Measurements from ENCODE around the gene TMEM37. TPM values are rescaled to one million over a fixed set of nuclear protein-coding genes. Genes with fewer than 3 reads are reported as not detected.

TMEM37 gene
- total and polyA plus RNA-seq, 9 of the 15 experiments (the other 6 are each of a cell fraction or from before 2014, with no cell fraction given): 0.03 to 0.64 (median 0.31) TPM; not detected in 1

DNA sequence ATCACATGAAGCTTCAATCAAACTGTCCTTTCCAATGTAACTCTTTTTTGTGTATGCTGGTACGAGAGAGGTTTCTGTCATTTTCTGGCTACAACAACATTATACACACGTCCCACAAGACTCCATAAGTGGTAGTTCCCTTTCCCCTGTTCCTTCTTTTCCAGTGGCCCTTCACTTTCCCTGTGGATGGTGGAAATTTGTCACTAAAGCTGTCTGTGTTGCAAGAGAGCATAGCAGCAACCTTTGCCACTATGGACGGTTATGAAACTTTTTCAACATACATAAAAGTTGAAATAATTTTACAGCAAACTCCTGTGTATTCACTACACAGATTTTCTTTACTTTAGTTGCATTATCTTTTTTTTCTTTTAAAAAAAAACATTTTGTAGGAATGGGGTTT lies 46.2 kb upstream of the TMEM37 start:
- Histone ChIP-seq H3K4me1 (replicated peaks in 1 of 2; ENCODE audit: control insufficient read depth in 2 of 2, insufficient read depth in 2 of 2, low read length in 2 of 2) (peaks cover 0 to 8% of the 10 kb centered on the region in 2 experiments; a peak in 3 of 5 replicates), H3K79me2 (ENCODE audit: control insufficient read depth, insufficient read depth, low read length) (no peaks in the 10 kb centered on the region), H3K9me3 (replicated peaks; ENCODE audit: control insufficient read depth, insufficient read depth, low read depth, low read length) (no peaks in the 10 kb centered on the region), H2AFZ (ENCODE audit: low read depth, low read length) (no peak overlapping the region), H4K20me1 (replicated peaks; ENCODE audit: control insufficient read depth, insufficient read depth, low read length) (no peaks in the 10 kb centered on the region), H3K27ac (ENCODE audit: extremely low read depth, low read depth, low read length) (no peak overlapping the region), H3K9me1 (ENCODE audit: control insufficient read depth, insufficient read depth, low read length) (no peaks in the 10 kb centered on the region), H3K36me3 (ENCODE audit: control insufficient read depth, insufficient read depth, low read length) (no peaks in the 10 kb centered on the region), H3K4me3 (no peak overlapping the region), H3K4me2 (ENCODE audit: insufficient read depth, low read length) (no peak overlapping the region), H3K27me3 (ENCODE audit: control insufficient read depth in 2 of 2, insufficient read depth in 2 of 2, low read length in 2 of 2) (peaks cover 4 to 15% of the 10 kb centered on the region in 2 experiments; a peak in 3 of 5 replicates), H3K9ac (ENCODE audit: insufficient read depth in 1 of 2, low read depth in 2 of 2, low read length in 2 of 2) (no peak overlapping the region)
- POLR2A ChIA-PET: no interaction called here
- DNase-seq (ENCODE audit: extremely low read depth in 1 of 4, low spot score in 3 of 4): no peak
- WGBS (ENCODE audit: insufficient coverage, low coverage, missing lambda C conversion rate): 3% methylated on average over 3 of the region's 3 CpGs
- no TSS peak for BruUV-seq (replicated peaks)
- in situ Hi-C loops (cut with MboI) (no loop called here), intact Hi-C loops (cut with micrococcal nuclease) (loop anchor here (5.0 kb wide), 1 partner anchor 68 kb away; no protein-coding TSS in a partner anchor)
- no peak for TF ChIP-seq ZNF253 (CRISPR knock-in tag; conservative IDR thresholded peaks at IDR 0.05)
- TF ChIP-seq, protein P1, sequence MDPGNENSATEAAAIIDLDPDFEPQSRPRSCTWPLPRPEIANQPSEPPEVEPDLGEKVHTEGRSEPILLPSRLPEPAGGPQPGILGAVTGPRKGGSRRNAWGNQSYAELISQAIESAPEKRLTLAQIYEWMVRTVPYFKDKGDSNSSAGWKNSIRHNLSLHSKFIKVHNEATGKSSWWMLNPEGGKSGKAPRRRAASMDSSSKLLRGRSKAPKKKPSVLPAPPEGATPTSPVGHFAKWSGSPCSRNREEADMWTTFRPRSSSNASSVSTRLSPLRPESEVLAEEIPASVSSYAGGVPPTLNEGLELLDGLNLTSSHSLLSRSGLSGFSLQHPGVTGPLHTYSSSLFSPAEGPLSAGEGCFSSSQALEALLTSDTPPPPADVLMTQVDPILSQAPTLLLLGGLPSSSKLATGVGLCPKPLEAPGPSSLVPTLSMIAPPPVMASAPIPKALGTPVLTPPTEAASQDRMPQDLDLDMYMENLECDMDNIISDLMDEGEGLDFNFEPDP (CRISPR knock-in tag; IDR thresholded peaks at IDR 0.05): no peak
- TF ChIP-seq, protein P2, sequence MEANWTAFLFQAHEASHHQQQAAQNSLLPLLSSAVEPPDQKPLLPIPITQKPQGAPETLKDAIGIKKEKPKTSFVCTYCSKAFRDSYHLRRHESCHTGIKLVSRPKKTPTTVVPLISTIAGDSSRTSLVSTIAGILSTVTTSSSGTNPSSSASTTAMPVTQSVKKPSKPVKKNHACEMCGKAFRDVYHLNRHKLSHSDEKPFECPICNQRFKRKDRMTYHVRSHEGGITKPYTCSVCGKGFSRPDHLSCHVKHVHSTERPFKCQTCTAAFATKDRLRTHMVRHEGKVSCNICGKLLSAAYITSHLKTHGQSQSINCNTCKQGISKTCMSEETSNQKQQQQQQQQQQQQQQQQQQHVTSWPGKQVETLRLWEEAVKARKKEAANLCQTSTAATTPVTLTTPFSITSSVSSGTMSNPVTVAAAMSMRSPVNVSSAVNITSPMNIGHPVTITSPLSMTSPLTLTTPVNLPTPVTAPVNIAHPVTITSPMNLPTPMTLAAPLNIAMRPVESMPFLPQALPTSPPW (CRISPR knock-in tag; IDR thresholded peaks at IDR 0.05): no peak
- TF ChIP-seq CTBP1 (IDR thresholded peaks at IDR 0.05; ENCODE audit: borderline replicate concordance): no peak
- no peak for TF ChIP-seq FOXJ2 (tag; IDR thresholded peaks at IDR 0.05)
- no peak for TF ChIP-seq PHB2 (IDR thresholded peaks at IDR 0.05; ENCODE audit: low read depth)
- no peak for TF ChIP-seq SMARCB1 (IDR thresholded peaks at IDR 0.05; ENCODE audit: insufficient read length, low read depth)
- no peak for TF ChIP-seq RFX5 (IDR thresholded peaks at IDR 0.05; ENCODE audit: low read depth, low read length)
- no peak for ATAC-seq
- no peak for FAIRE-seq
- CTCF ChIA-PET (ENCODE audit: low intra/inter-chr PET ratio): no interaction called here

All from K562 (cell line).